Measurements from ENCODE around the gene ELMO1. TPM values are rescaled to one million over a fixed set of nuclear protein-coding genes. Genes with fewer than 3 reads are reported as not detected.

Gene ELMO1
- total RNA-seq, 4 donors from 2014 or later, result 58.7 to 293 (median 81.0) TPM

DNA sequence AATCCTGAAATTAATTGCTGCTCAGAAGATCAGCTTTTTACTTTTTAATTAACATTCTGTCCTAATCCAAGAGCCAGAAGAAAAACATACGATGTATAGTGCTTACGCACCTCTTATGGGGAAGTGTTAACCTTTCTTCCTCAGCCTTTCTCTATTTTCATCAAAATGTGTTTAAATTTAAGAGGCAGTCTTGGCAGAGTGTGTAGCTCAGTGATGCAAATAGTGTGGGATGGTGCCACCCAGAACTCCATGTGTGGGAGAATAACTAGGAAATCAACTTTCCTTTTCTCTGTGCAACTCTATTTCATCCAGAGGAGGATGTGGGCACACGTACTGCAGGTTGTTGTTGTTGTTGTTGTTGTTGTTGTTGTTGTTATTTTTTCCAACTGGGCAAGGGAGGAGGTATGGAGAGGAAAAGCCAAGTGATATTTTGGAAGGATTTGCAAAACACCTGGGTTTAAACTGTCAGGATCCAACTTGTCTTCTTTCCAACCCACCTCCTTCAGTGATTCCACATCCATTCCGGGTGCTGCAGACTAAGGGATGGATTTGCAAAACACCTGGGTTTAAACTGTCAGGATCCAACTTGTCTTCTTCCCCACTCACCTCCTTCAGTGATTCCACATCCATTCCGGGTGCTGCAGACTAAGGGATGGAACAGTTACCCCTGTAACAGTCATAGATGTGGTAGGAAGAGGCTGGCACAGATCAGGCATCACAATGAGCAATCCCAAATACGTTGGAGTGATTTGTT is 19.8 kb downstream of the ELMO1 start:
- TF ChIP-seq, protein P1, sequence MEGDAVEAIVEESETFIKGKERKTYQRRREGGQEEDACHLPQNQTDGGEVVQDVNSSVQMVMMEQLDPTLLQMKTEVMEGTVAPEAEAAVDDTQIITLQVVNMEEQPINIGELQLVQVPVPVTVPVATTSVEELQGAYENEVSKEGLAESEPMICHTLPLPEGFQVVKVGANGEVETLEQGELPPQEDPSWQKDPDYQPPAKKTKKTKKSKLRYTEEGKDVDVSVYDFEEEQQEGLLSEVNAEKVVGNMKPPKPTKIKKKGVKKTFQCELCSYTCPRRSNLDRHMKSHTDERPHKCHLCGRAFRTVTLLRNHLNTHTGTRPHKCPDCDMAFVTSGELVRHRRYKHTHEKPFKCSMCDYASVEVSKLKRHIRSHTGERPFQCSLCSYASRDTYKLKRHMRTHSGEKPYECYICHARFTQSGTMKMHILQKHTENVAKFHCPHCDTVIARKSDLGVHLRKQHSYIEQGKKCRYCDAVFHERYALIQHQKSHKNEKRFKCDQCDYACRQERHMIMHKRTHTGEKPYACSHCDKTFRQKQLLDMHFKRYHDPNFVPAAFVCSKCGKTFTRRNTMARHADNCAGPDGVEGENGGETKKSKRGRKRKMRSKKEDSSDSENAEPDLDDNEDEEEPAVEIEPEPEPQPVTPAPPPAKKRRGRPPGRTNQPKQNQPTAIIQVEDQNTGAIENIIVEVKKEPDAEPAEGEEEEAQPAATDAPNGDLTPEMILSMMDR (IDR thresholded peaks at IDR 0.05), result no peak
- DNase-seq (ENCODE audit: low spot score) (no peak), ATAC-seq (ENCODE audit: low FRiP score) (no peak)

DNA sequence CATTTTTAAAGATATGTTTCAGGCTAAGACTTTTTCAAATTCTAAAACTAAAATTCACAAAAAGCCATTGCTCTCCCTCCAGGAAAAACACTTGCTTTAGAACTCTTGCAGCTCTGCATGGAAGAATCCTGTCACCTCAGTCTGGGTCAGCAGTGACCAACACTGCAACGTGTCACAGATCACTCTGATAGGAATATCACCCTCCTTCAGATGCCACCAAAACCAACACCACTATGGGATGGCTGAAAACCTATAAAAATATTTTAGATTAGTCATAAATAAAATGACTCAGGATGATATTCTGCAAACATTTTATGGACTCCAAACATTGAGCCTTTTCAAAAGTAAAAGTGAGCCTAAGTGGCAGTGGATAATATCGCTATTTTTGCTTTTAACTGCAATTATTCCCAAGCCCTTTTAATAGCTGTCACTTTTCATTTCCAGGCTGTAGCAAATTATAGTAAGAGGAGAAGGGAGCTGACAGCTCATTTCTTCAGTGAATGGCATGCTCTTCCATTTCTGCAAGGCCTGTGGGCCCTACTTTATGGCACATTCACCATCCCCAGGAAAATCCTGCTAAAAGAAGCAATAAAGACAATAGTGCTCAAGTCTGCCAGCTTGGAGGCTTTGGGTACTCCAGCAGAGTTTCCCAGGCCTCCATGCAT is 21.3 kb downstream of the ELMO1 start:
- ATAC-seq (ENCODE audit: low FRiP score) (no peak), DNase-seq (ENCODE audit: low spot score) (no peak)
- TF ChIP-seq, protein P1 (IDR thresholded peaks at IDR 0.05), result no peak

DNA sequence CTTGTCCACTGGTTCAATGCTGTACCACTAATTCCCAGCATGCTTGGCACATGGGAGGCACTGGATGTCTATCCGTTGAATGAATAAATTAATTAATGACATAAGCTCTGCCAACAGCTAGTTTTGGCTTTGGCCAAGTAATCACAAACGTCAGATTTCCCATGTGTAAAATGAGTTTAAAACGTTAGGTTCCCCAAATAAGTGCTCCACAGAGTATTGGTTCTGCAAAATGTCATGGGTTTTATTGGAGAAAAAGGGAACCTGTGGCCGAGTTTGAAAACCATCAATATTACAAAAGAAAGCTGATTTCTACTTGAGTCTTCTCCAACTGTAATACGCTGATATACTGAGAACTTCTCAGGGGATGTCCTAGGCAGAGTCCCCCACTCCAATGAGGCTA is 23.2 kb downstream of the ELMO1 start:
- DNase-seq (ENCODE audit: low spot score) (no peak), ATAC-seq (ENCODE audit: low FRiP score) (no peak)
- TF ChIP-seq, protein P1 (IDR thresholded peaks at IDR 0.05), result no peak

- TF ChIP-seq, protein P1 (IDR thresholded peaks at IDR 0.05), result no peak
- no peak for ATAC-seq (ENCODE audit: low FRiP score)
- no peak for DNase-seq (ENCODE audit: low spot score)
Measured at GRCh38 chr7:37424995-37425394, 23.7 kb downstream of the ELMO1 start.

- DNase-seq (ENCODE audit: low spot score), result no peak
- TF ChIP-seq, protein P1 (IDR thresholded peaks at IDR 0.05), result no peak
- ATAC-seq (ENCODE audit: low FRiP score), result no peak
Measured at GRCh38 chr7:37424521-37424920, 24.1 kb downstream of the ELMO1 start.

GRCh38 chr7:37421861-37422500 is 26.7 kb downstream of the ELMO1 start:
- peak; percentile 67 for ATAC-seq (ENCODE audit: low FRiP score)
- TF ChIP-seq, protein P1 (IDR thresholded peaks at IDR 0.05), result no peak
- no peak for DNase-seq (ENCODE audit: low spot score)
